CD4-positive, alpha-beta T cell treated with Interleukin-15 for 1 hour (primary cell): Measurements from ENCODE around the gene SLC26A1.

Source experiments
- DNase-seq: peaks from one replicate; pipeline ENCODE4 v3.0.0-alpha.2; 2020

SLC26A1 gene

DNA sequence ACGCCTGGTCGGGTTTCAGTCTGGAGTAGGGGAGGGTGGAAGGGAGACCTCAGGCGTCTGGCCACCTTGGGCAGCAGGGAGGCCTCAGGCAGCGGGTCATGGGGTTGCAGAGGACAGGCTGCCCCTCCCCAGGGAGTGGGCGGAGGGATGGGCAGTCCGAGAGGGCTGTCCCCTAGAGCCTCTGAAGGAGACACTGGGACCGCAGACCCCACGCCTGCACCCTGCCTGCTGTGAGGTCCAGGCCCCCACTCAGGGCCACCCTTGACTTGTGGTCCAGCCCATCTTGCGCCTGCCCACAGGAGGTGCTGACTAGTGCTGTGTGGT lies 34.7 kb upstream of the SLC26A1 start:
- DNase-seq = no peak

GRCh38 chr4:1027219-1027914 lies 34.2 kb upstream of the SLC26A1 start:
- DNase-seq = no peak

DNA sequence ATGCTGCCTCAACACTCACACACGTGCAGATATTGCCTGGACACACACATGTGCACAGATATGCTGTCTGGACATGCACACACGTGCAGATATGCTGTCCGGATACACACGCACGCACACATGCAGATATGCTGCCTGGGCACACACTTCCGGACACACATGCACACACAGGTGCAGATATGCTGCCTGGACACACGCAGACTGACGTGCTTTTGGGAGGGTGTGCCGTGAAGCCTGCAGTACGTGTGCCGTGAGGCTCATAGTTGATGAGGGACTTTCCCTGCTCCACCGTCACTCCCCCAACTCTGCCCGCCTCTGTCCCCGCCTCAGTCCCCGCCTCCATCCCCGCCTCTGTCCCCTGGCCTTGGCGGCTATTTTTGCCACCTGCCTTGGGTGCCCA lies 32.9 kb upstream of the SLC26A1 start:
- peak; percentile 57 for DNase-seq

DNA sequence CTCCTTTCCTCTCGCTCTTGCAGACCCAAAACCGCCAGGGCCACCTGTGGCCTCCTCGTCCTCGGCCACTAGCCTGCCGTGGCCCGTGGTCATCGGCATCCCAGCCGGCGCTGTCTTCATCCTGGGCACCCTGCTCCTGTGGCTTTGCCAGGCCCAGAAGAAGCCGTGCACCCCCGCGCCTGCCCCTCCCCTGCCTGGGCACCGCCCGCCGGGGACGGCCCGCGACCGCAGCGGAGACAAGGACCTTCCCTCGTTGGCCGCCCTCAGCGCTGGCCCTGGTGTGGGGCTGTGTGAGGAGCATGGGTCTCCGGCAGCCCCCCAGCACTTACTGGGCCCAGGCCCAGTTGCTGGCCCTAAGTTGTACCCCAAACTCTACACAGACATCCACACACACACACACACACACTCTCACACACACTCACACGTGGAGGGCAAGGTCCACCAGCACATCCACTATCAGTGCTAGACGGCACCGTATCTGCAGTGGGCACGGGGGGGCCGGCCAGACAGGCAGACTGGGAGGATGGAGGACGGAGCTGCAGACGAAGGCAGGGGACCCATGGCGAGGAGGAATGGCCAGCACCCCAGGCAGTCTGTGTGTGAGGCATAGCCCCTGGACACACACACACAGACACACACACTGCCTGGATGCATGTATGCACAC lies 31.8 kb upstream of the SLC26A1 start:
- DNase-seq = no peak

- DNase-seq = no peak
Measured at GRCh38 chr4:1023895-1024740, 30.9 kb upstream of the SLC26A1 start.

DNA sequence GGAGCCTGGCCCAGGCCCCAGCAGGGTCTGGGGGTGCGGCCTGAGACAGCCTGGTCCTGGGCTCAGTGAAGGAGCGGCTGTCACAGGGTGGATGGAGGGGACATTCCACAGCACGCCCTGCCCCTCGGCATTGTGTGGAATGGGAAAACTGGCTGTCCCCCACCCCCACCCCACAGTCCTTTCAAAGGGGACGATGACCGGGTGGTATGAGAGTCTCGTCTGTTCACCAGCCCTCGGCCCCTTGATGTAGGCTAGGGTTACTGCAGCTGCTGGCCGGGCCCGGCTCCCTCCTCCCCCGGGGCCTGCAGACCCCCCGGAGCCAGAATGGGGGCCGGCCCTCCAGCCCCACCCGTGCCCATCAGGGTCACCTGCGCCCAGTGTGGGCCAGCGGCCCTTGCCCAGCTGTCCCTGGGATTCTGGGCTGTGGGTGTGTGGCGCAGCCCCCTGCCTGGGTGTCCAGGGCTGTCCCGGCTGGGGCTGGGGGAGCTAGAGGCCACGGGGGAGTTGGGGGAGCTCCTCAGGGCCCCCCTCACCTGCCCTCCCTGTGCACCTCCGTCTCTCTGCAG lies 30.0 kb upstream of the SLC26A1 start:
- no peak for DNase-seq

DNA sequence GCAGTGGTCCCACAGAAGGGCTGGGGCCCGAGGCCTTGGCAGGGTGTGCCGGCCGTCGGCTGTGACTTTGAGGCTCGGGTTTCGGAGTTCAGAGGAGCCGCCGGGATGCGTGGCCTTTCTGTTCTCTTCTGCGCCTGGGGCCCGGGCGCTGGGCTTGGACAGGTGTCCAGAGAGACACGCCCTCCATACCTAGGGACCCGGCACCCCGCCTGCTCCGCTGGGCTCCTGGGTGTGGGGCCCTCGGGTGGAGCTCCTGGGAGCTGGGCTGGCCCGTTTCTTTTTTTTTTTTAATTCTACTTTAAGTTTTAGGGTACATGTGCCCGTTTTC lies 29.5 kb upstream of the SLC26A1 start:
- no peak for DNase-seq

DNA sequence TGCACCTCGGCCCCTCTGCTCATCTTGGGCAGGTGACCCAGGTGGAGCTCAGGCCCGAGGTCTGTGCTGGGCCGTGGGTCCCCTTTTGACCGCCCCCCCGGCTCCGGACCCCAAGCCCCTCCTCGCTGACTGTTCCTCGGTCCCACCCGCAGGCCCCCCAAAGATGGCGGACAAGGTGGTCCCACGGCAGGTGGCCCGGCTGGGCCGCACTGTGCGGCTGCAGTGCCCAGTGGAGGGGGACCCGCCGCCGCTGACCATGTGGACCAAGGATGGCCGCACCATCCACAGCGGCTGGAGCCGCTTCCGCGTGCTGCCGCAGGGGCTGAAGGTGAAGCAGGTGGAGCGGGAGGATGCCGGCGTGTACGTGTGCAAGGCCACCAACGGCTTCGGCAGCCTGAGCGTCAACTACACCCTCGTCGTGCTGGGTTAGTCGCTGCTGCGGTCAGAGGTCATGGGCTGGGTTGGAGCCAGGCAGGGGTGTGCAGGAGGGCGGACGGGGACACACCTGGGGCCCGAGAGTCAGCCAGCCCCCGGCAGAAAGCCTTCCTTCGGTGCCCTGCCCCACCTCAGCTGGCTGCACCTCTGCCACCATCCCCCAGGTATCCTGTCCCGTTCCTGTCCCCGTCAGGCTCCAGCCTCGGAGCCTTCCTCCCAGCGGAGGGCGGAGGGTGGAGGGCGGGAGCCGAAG lies 29.0 kb upstream of the SLC26A1 start:
- DNase-seq = no peak

DNA sequence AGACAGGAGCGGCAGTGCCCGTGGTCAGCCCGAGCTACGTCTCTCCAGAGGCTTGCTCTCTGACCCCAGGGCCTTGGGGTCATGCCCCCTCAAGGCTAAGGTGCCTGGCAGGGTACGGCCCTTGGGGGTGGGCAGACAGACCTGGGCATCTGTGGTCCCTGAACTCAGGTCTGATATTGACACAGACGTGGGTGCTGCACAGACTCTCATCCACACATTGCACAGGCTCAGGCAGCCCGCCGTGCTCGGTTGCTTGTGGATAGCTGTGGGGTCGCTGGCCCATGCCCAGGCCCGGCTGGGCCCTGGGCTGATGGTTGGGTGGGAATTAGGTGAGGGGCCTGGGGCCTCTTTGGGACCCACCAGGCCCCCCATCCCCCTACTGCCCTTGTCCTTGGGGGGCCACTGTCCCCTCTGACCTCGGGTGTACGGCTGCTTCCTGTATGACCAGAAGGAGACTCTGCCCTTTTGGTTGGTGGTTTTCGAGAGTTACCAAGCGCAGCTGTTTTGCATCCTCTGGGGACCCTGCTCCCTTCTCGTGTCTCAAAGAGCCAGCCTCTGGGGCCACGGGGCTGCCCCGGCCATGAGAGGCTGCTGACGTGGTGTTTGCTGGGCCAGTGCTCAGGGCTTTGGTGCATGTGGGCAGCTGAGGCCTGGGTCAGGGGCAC lies 28.3 kb upstream of the SLC26A1 start:
- DNase-seq = peak; percentile 41

DNA sequence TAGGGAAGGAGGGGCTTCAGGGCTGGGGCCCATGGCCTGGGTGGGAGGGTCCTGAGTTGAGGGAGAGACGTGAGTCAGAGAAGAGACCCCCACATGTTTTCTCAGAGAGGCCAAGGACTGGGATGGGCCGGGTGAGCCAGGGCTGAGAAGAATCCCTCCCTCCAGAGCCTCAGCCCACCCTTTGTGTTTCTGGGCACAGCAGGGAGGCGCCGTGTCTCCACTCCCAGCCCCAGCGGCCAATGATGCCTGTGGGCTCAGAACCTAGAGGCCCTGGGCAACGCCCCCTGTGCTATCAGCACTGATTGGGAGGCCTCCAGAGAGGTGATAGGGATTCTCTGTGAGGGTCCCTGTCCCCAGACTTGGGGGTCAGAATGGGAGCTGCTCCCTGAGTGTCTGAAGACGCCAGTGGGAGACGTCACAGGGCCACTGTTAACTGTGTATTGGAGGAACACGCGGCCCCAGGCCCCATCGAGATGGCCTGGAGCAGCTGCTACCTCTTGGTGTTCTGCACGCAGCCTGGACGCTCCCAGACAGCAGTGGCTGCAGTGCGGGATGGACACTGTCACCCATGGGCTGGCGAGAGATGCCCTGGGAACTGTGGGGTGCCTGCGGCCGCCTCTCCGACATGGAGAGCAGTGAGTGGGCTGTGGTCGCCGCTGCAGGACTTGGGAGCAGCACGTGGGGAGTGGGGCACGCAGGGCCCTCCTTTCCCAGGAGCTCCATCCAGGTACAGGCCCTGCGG lies 26.7 kb upstream of the SLC26A1 start:
- DNase-seq = no peak

DNA sequence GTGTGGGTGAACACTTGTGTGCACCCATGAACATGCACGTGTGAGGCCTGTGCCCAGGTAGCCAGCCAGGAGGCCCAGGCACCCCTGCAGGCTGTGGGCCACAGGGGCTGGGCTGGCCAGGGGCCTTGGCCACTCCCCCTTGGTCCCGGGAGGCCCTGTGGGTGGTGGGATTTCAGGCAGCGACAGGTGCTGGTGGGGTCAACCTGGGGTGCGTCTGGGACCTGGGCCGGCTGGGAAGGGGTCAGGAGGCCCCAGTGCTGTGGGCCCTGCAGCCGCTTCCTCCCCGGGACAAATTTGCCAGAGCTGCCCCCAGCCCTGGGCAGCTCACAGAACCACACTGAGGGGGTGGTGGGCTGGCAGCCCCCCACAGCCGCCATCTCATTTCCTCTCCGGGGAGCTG lies 26.1 kb upstream of the SLC26A1 start:
- DNase-seq = no peak

GRCh38 chr4:1018147-1019020 lies 25.2 kb upstream of the SLC26A1 start:
- no peak for DNase-seq

DNA sequence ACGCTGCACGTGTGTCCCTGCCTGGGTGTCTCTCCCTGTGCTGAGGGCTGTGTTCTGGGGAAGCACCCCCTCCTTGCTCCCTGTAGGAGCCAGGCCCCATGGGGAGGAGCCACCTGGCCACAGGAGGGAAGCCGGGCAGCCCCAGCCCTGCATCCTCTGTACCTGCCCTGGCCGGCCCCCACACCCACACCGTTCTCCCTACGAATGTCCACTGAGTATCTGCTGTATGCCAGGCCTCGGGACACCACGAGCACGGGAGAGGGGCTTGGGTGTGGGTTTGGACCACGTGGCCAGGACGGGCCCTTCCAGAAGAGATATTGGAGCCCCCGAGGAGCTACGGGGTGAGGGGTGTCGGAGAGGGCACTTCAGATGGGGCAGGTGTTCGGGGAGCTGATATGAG lies 24.5 kb upstream of the SLC26A1 start:
- DNase-seq = no peak

DNA sequence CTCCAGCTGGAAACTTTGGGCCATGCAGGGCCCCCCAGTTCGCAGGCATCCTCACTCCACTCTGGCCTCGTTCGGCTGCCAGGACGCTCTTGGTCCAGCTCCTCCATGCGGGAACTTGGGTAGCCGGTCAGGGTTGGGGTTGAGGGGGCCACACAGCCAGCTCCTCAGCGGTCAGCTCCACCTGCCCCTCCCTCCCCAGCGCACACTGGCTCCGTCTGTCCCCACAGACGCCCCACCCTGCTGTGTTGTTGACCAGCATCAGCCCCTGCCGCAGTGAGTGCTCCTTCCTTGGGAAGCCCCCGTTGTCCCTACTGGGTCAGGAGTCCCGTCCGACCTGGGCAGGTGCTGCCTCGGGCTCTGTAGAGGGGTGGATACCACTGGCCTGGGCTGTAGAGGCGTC lies 24.0 kb upstream of the SLC26A1 start:
- DNase-seq = no peak

DNA sequence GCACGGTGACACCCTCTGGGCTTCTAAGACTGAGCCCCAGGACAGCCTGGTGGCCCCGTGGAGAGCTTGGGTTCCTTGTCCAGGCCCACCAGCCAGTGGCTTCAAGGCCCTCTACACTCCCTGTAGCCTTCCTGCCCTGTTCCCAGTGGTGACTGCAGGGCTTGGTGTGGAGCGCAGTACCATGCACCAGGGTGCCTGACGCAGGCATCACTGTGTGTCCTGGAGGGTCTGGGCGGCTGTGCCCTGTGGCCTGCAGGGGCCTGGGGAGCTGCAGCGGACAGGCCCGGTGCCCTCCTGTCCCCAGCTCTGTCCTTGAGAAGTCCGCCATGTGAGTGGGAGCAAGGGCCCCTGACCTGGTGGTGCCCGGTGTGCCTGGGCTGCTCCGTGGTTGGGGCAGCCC lies 22.5 kb upstream of the SLC26A1 start:
- DNase-seq = no peak

- DNase-seq = no peak
Measured at GRCh38 chr4:1015179-1015578, 22.0 kb upstream of the SLC26A1 start.

DNA sequence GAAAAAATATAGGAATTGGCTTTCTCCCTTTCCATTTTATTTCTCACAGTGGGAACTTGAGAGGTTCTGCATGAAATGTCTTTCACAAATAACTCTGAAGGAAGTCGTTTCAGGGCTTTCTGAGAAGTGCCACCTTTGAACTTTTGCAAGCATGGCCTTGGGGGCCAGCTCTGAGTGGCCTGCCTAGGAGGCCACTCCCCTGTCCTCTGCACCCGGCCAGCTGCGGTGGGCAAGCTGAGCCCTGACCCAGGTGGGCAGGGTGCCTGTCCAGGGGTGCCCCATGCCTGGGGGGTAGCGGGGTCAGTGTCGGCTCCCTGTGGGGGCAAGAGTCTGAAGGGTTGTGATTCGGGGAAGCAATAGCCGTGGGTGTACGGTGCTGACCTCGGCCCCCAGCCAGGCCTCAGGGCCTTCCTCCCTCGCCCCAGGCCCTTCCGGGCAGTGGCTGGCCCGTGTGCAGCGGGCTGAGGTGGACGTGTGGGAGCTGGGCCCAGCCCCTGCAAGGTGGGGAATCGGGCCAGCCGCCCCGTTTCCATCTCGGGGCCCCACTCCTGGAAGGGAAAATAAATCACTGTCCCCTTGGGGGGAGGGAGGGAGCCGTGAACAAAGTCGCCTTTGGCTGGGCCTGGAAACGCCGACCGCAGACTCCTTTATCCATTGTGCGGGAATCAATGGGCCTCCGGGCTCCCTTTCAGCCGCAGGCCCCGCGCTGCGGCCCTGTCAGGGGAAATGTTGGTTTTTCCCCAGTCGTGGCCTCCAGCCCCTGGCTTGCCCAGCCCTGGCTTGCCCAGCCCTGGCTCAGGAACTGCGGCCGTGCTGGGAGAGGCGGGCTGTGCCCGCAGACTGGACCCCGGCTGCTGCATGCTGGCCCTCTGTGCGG lies 21.3 kb upstream of the SLC26A1 start:
- DNase-seq = no peak

- DNase-seq = no peak
Measured at GRCh38 chr4:1013225-1014073, 20.2 kb upstream of the SLC26A1 start.
